ENCODE data around the gene DIP2C. TPM values are rescaled to one million over a fixed set of nuclear protein-coding genes. Genes with fewer than 3 reads are reported as not detected.
"Not testable (repeated sequence)": the region's sequence is repeated elsewhere in the genome, so short reads cannot be mapped to it uniquely, and the experiment has no call there.

DIP2C gene
- total RNA-seq, 1 donor from 2014 or later, result 10.1 TPM

DNA sequence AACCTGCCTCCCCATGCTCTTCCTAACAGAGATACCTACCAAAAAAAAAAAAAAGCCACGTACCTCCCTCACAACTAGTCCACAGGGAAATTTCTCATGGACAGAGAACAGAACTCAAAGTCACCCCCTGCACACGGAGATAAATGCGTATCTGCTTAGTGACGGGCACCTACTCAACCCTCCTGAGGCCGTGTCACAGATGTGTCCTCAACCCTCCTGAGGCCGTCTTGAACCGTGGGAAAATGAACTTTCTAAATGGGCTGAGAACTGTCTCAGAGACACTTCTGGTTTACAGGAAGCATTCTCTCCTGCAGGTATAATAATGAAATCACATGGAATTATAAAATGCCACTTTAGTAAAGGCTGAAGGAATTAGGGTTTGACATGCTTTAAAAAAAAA is 155.9 kb downstream of the DIP2C start:
- H3K4me2 ChIP-seq, result no peak overlapping the region
- Mint-ChIP-seq H3K4me3 (no peak overlapping the region), H3K36me3 (peaks cover 6% of the 10 kb centered on the region), H3K27ac (no peak overlapping the region), H3K27me3 (ENCODE audit: insufficient read depth, low read depth) (no peaks in the 10 kb centered on the region), H3K9me3 (no peaks in the 10 kb centered on the region), H3K4me1 (peaks cover 42% of the 10 kb centered on the region)
- no peaks in the 10 kb centered on the region for H3K4me1 ChIP-seq
- H3F3A ChIP-seq (ENCODE audit: low read depth), result no peaks in the 10 kb centered on the region
- H2AFZ ChIP-seq (replicated peaks), result no peak overlapping the region
- peaks cover 69% of the 10 kb centered on the region for H4K20me1 ChIP-seq (ENCODE audit: low read depth)
- H3K79me2 ChIP-seq (ENCODE audit: low read depth), result peaks cover 36% of the 10 kb centered on the region
- H3K4me3 ChIP-seq, result no peak overlapping the region
- H3K9ac ChIP-seq, result no peak overlapping the region
- no peak overlapping the region for H3K27ac ChIP-seq
- no peak for TF ChIP-seq EZH2phosphoT487 (IDR thresholded peaks at IDR 0.05)
- TF ChIP-seq EZH2 (IDR thresholded peaks at IDR 0.05), result no peak
- TF ChIP-seq, protein P1, sequence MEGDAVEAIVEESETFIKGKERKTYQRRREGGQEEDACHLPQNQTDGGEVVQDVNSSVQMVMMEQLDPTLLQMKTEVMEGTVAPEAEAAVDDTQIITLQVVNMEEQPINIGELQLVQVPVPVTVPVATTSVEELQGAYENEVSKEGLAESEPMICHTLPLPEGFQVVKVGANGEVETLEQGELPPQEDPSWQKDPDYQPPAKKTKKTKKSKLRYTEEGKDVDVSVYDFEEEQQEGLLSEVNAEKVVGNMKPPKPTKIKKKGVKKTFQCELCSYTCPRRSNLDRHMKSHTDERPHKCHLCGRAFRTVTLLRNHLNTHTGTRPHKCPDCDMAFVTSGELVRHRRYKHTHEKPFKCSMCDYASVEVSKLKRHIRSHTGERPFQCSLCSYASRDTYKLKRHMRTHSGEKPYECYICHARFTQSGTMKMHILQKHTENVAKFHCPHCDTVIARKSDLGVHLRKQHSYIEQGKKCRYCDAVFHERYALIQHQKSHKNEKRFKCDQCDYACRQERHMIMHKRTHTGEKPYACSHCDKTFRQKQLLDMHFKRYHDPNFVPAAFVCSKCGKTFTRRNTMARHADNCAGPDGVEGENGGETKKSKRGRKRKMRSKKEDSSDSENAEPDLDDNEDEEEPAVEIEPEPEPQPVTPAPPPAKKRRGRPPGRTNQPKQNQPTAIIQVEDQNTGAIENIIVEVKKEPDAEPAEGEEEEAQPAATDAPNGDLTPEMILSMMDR (IDR thresholded peaks at IDR 0.05), result no peak
- H3K27me3 ChIP-seq, result no peaks in the 10 kb centered on the region
- H3K9me3 ChIP-seq (ENCODE audit: low read depth), result no peaks in the 10 kb centered on the region
- no peak for DNase-seq (ENCODE audit: low spot score)
- H3K36me3 ChIP-seq, result no peaks in the 10 kb centered on the region

DNA sequence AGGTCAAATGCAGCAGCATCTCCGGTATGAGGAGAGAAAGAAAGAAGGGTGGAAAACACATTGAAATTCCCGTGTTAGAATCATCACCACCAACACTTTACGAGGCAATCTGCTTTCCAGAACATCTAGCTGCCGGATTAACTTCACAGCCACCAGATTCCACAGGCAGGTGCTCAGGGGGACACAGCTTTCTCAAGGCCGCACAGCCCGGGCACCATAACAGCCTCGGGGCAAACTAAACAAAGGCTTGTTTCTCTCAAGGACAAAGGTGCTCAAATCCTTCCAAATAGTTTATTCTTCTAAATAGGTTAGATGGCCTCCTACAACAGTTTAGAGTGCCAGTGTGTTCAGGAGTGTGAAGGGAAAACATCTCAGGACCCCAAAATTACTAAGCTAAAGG is 156.3 kb downstream of the DIP2C start:
- H3K4me3 ChIP-seq, result no peak overlapping the region
- H3K36me3 ChIP-seq, result no peaks in the 10 kb centered on the region
- Mint-ChIP-seq H3K36me3 (peaks cover 6% of the 10 kb centered on the region), H3K27ac (no peak overlapping the region), H3K27me3 (ENCODE audit: insufficient read depth, low read depth) (no peaks in the 10 kb centered on the region), H3K4me3 (no peak overlapping the region), H3K4me1 (peaks cover 42% of the 10 kb centered on the region), H3K9me3 (no peaks in the 10 kb centered on the region)
- no peaks in the 10 kb centered on the region for H3K9me3 ChIP-seq (ENCODE audit: low read depth)
- no peak overlapping the region for H3K27ac ChIP-seq
- peaks cover 36% of the 10 kb centered on the region for H3K79me2 ChIP-seq (ENCODE audit: low read depth)
- no peaks in the 10 kb centered on the region for H3K4me1 ChIP-seq
- H3F3A ChIP-seq (ENCODE audit: low read depth), result no peaks in the 10 kb centered on the region
- H3K4me2 ChIP-seq, result no peak overlapping the region
- no peak for TF ChIP-seq EZH2 (IDR thresholded peaks at IDR 0.05)
- TF ChIP-seq, protein P1 (IDR thresholded peaks at IDR 0.05), result no peak
- no peak for TF ChIP-seq EZH2phosphoT487 (IDR thresholded peaks at IDR 0.05)
- H3K9ac ChIP-seq, result no peak overlapping the region
- DNase-seq (ENCODE audit: low spot score), result no peak
- H2AFZ ChIP-seq (replicated peaks), result no peak overlapping the region
- peaks cover 72% of the 10 kb centered on the region for H4K20me1 ChIP-seq (ENCODE audit: low read depth)
- no peaks in the 10 kb centered on the region for H3K27me3 ChIP-seq

DNA sequence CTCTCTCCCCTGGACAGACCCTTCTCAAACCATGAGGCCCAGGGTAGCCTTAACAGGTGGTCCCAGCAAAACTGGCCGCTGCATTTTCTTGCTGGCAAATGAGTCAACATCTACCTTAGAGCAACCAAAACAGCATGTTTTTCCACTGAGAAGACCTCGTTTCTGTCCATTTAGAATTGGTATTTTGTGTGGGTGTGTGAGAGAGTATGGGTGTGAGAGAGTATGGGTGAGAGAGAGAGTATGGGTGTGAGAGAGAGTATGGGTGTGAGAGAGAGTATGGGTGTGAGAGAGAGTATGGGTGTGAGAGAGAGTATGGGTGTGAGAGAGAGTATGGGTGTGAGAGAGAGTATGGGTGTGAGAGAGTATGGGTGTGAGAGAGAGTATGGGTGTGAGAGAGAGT is 157.1 kb downstream of the DIP2C start:
- not testable (repeated sequence) for H3K36me3 ChIP-seq; H3K9ac ChIP-seq; DNase-seq (ENCODE audit: low spot score); H3F3A ChIP-seq (ENCODE audit: low read depth); H3K27ac ChIP-seq; H3K4me2 ChIP-seq; H3K36me3 Mint-ChIP-seq; H3K4me3 ChIP-seq; H3K4me1 ChIP-seq; H3K27me3 ChIP-seq; H2AFZ ChIP-seq (replicated peaks); H3K4me3 Mint-ChIP-seq; H3K9me3 ChIP-seq (ENCODE audit: low read depth); H3K27me3 Mint-ChIP-seq (ENCODE audit: insufficient read depth, low read depth); H3K9me3 Mint-ChIP-seq
- Histone ChIP-seq H3K79me2 (ENCODE audit: low read depth) (peaks cover 36% of the 10 kb centered on the region), H4K20me1 (ENCODE audit: low read depth) (peaks cover 78% of the 10 kb centered on the region)
- Mint-ChIP-seq H3K4me1 (peaks cover 43% of the 10 kb centered on the region), H3K27ac (peak overlapping the region; percentile 69)

DNA sequence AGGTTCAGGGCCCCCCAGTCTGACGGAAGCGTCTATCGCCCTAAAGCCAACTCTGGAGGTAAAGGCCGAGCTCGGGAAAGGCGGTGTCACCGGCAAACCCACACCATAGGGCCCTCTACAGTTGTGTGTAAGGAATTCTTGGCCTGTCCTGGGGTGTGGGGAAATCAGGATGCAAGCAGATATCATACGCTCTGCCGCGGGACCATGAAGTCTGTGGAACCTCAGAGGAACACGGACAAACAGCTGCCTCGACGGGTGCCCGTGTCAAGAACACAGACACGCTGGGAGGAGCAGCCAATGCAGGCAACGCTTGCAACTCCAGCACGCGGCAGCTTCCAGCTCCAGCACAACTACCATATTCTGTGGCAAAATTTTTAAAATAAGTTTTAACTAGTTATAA is 157.9 kb downstream of the DIP2C start:
- TF ChIP-seq, protein P1 (IDR thresholded peaks at IDR 0.05), result no peak
- TF ChIP-seq EZH2 (IDR thresholded peaks at IDR 0.05) (no peak), EZH2phosphoT487 (IDR thresholded peaks at IDR 0.05) (no peak)
- Mint-ChIP-seq H3K27ac (no peak overlapping the region), H3K27me3 (ENCODE audit: insufficient read depth, low read depth) (no peaks in the 10 kb centered on the region), H3K36me3 (peaks cover 7% of the 10 kb centered on the region), H3K9me3 (peaks cover 2% of the 10 kb centered on the region), H3K4me3 (no peak overlapping the region), H3K4me1 (peaks cover 48% of the 10 kb centered on the region)
- Histone ChIP-seq H3K27ac (no peak overlapping the region), H3K36me3 (no peaks in the 10 kb centered on the region), H3K4me3 (no peak overlapping the region), H3K4me2 (no peak overlapping the region), H3K27me3 (no peaks in the 10 kb centered on the region), H3K9ac (no peak overlapping the region), H3K79me2 (ENCODE audit: low read depth) (peaks cover 31% of the 10 kb centered on the region), H3F3A (ENCODE audit: low read depth) (no peaks in the 10 kb centered on the region), H3K4me1 (no peaks in the 10 kb centered on the region), H3K9me3 (ENCODE audit: low read depth) (no peaks in the 10 kb centered on the region), H4K20me1 (ENCODE audit: low read depth) (peaks cover 81% of the 10 kb centered on the region), H2AFZ (replicated peaks) (no peak overlapping the region)
- DNase-seq (ENCODE audit: low spot score), result no peak

Data from neural progenitor cell (in vitro differentiated cells).